Measurements from ENCODE around the gene LIPI.

- TF ChIP-seq EZH2 (IDR thresholded peaks at IDR 0.05; ENCODE audit: low read length) (no peak), CTCF (optimal IDR thresholded peaks at IDR 0.05 in 1 of 3, IDR thresholded peaks at IDR 0.05 in 1 of 3, conservative IDR thresholded peaks at IDR 0.05 in 1 of 3; ENCODE audit: extremely low read depth in 1 of 3, insufficient read depth in 2 of 3, low read length in 3 of 3) (no peak)
Measured at GRCh38 chr21:14084068-14084501, 126.7 kb downstream of the LIPI start.
